Left lung (tissue), 10 donors: ENCODE data around the gene HPF1. TPM values are rescaled to one million over a fixed set of nuclear protein-coding genes. Genes with fewer than 3 reads are reported as not detected.

Experiments used
- ATAC-seq: fragments of 200-7000 bp; cut with Tn5 transposase; one replicate; pipeline ENCODE4 v1.9.1; 2020; ENCODE audit warnings: moderate library complexity
- DNase-seq, 4 donors: peaks; one replicate each; pipeline ENCODE4 v3.0.0-alpha.2; 2013 to 2020
- H3K27ac ChIP-seq, 2 donors: fragments of 200-600 bp; sonication (generic) in 1 of 2; one replicate each; pipeline versions ENCODE4 v1.5.0 to v1.8.0; 2020 to 2021
- H3K27me3 ChIP-seq, 2 donors: fragments of 200-600 bp; sonication (generic) in 1 of 2; one replicate each; pipeline versions ENCODE4 v1.5.0 to v1.8.0; 2020 to 2021
- H3K36me3 ChIP-seq, 2 donors: fragments of 200-600 bp; sonication (generic) in 1 of 2; one replicate each; pipeline versions ENCODE4 v1.5.0 to v1.8.0; 2020 to 2021
- H3K4me1 ChIP-seq, 2 donors: fragments of 200-600 bp; one replicate each; pipeline ENCODE4 v1.8.0; 2021
- H3K4me3 ChIP-seq, 2 donors: fragments of 200-600 bp; sonication (generic) in 1 of 2; one replicate each; pipeline versions ENCODE4 v1.5.0 to v1.8.0; 2020 to 2021; ENCODE audit warnings: mild to moderate bottlenecking in 1 of 2
- H3K9me3 ChIP-seq, 2 donors: fragments of 200-600 bp; sonication (generic) in 1 of 2; one replicate each; pipeline versions ENCODE4 v1.5.0 to v1.8.0; 2020 to 2021
- CTCF ChIP-seq, 2 donors: fragments of 200-600 bp; sonication (generic) in 1 of 2; IDR thresholded peaks; one replicate each; pipeline versions ENCODE4 v1.5.0 to v1.8.0; 2021; ENCODE audit warnings: antibody characterized with exemption in 2 of 2
- intact Hi-C, 2 donors: fragments of 100-400 bp; cut with DNase I; formaldehyde crosslinking; loops; one replicate each; pipeline versions ENCODE4 v1.11.2 to v1.14.2; 2022
- polyA plus RNA-seq, 6 donors: library from polyadenylated mRNA; unstranded; fragments of 120-200 nt; gene quantifications; one replicate each; pipeline ENCODE4 v1.2.1, GENCODE V29; 2013; ENCODE audit not compliant: insufficient read length in 6 of 6
- total RNA-seq, 2 donors: library from RNA; stranded (reverse); fragmentation: NEBNext Ultra II Directional; extraction: Animal tissue kit (Norgen Biotek cat#: 25700); gene quantifications; one replicate each; pipeline ENCODE4 v1.2.1, GENCODE V29; 2021
- donor health status: DM: no; HTN: yes; CAD: no.
- donor health status: DM: no; HTN: no; CAD: no.

Gene HPF1
- total and polyA plus RNA-seq, 8 donors: 16.0 to 51.3 (median 44.3) TPM

- no peaks in the 10 kb centered on the region for H3K27me3 ChIP-seq
- intact Hi-C loops: no loop called here
- no peaks in the 10 kb centered on the region for H3K36me3 ChIP-seq
- no peak overlapping the region for H3K27ac ChIP-seq
- no peak overlapping the region for H3K4me3 ChIP-seq
- ATAC-seq: no peak
- H3K4me1 ChIP-seq: no peaks in the 10 kb centered on the region
- no peak for TF ChIP-seq CTCF (IDR thresholded peaks at IDR 0.05)
- DNase-seq: no peak
- no peaks in the 10 kb centered on the region for H3K9me3 ChIP-seq
These were observed 42.8 kb upstream of the HPF1 start for GRCh38 chr4:169800541-169800940.

DNA sequence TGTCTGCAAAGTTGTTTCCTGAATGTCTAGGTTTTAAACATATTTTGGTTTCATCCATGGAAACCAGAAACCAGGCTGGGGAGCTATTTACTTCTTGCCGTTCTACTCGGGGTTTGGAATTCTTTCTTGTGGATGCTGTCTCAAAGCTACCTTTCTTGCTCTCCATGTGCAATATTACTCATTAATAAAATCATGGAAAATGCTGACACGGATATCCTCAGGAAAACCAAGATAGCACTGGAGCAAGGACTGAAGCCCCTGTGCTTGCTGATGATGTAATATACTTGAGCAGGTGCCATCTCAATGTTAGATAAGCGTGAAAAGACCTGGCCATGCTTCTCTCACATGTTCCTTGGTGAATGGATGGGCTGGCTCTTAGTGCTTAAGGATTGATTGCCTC, 41.5 kb upstream of the HPF1 start:
- Histone ChIP-seq H3K36me3 (no peaks in the 10 kb centered on the region), H3K9me3 (no peaks in the 10 kb centered on the region), H3K27ac (no peak overlapping the region), H3K4me1 (no peaks in the 10 kb centered on the region), H3K4me3 (no peak overlapping the region), H3K27me3 (no peaks in the 10 kb centered on the region)
- no peak for DNase-seq
- ATAC-seq: no peak
- TF ChIP-seq CTCF (IDR thresholded peaks at IDR 0.05): no peak
- intact Hi-C loops: no loop called here

DNA sequence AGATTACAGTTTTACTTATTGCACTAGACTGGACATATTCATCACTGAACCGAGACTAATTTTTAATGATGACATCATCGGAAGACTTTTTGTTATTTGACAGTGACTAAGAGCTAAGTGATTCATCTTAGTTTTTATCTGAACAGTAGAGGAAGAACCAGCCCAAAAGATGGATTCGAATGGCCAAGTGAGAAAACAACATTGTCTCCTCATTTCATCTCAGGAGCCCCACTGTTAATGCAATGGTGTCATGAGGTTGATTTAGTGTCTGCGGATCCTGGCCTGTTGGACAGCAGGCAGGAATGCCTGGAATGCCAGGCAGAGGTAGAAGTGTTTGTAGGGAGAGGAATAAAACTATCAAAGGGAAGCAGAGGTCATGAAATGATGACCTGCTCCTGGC, 37.8 kb upstream of the HPF1 start:
- Histone ChIP-seq H3K27me3 (peaks cover 6 to 18% of the 10 kb centered on the region in 2 donors), H3K4me3 (no peak overlapping the region), H3K9me3 (no peaks in the 10 kb centered on the region), H3K4me1 (peaks cover 3 to 5% of the 10 kb centered on the region in 2 donors), H3K36me3 (no peaks in the 10 kb centered on the region), H3K27ac (no peak overlapping the region)
- intact Hi-C loops: no loop called here
- ATAC-seq (no peak), DNase-seq (no peak)
- TF ChIP-seq CTCF (IDR thresholded peaks at IDR 0.05): no peak

- no peaks in the 10 kb centered on the region for H3K36me3 ChIP-seq
- no peak overlapping the region for H3K4me3 ChIP-seq
- H3K9me3 ChIP-seq: no peaks in the 10 kb centered on the region
- H3K27me3 ChIP-seq: peaks cover 16 to 56% of the 10 kb centered on the region in 2 donors
- peak in 3 of 4 donors; percentile 41 to 80 (median 76) for DNase-seq
- no peak overlapping the region for H3K27ac ChIP-seq
- H3K4me1 ChIP-seq: peaks cover 3 to 5% of the 10 kb centered on the region in 2 donors
- TF ChIP-seq CTCF (IDR thresholded peaks at IDR 0.05): peak in 1 of 2 donors; percentile 30
- ATAC-seq: peak; percentile 75
- intact Hi-C loops: no loop called here
These were observed 33.9 kb upstream of the HPF1 start for GRCh38 chr4:169791527-169792156.

DNA sequence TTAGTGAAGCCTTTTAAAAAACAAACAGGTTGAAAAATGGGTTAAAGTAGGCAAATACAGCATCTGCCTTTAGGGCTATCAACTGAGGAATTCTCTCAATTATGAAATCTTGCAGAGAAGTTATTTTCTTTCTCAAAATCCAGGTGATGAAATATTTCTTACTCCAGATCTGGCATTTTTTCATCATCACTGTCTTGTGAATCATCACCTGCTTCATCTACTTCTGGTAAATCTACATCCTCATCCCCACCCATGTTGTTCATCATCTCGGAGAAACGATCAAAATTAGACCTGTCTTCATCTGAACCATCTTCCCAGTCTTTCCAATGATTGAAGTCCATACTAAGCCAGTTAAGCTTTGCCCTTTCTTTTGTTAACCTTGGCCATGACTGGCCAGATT, 33.3 kb upstream of the HPF1 start:
- intact Hi-C loops: no loop called here
- no peak for TF ChIP-seq CTCF (IDR thresholded peaks at IDR 0.05)
- no peak for DNase-seq
- no peaks in the 10 kb centered on the region for H3K36me3 ChIP-seq
- H3K27ac ChIP-seq: no peak overlapping the region
- no peaks in the 10 kb centered on the region for H3K9me3 ChIP-seq
- H3K27me3 ChIP-seq: peaks cover 16 to 62% of the 10 kb centered on the region in 2 donors
- no peak for ATAC-seq
- H3K4me1 ChIP-seq: peaks cover 3 to 5% of the 10 kb centered on the region in 2 donors
- H3K4me3 ChIP-seq: no peak overlapping the region
